NCI-H2227 (cell line): ENCODE results near the gene MFSD6L.

ENCODE experiments used
- DNase-seq: peaks from one replicate; lab custom pipeline; 2025; ENCODE audit not compliant: unreplicated experiment; lab: John Stamatoyannopoulos, UW

Gene MFSD6L

DNA sequence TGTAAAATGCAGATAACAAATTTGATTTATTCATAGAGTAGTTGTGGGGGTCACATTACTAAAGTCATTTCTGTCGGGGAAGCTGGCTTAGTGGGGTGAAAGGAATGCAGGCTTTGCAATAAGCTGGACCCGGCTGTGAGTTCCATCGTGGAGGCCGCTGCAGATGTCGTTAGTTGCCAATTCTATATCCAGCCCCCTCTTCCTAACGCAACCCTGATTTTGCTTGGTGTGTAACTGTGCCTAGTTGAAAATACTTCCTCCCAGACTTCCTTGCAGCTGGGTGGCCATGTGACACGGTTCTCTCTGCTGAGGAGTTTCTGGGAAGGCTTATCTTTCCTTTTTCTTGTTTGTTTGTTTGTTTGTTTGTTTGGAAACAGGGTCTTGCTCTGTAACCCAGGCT lies 4.5 kb downstream of the MFSD6L start:
- DNase-seq, result no peak

GRCh38 chr17:8793649-8794048 lies 5.5 kb downstream of the MFSD6L start:
- no peak for DNase-seq

GRCh38 chr17:8792646-8793045 lies 6.5 kb downstream of the MFSD6L start:
- DNase-seq, result no peak

GRCh38 chr17:8791910-8792270 lies 7.3 kb downstream of the MFSD6L start:
- DNase-seq, result no peak

GRCh38 chr17:8791248-8791909 lies 7.8 kb downstream of the MFSD6L start:
- DNase-seq, result no peak

GRCh38 chr17:8789743-8790142 lies 9.4 kb downstream of the MFSD6L start:
- no peak for DNase-seq

- DNase-seq, result no peak
Measured at GRCh38 chr17:8788998-8789397, 10.2 kb downstream of the MFSD6L start.

- DNase-seq, result peak; percentile 31
Measured at GRCh38 chr17:8785547-8786413, 13.4 kb downstream of the MFSD6L start.

- DNase-seq, result no peak
Measured at GRCh38 chr17:8782176-8782575, 17.0 kb downstream of the MFSD6L start.

DNA sequence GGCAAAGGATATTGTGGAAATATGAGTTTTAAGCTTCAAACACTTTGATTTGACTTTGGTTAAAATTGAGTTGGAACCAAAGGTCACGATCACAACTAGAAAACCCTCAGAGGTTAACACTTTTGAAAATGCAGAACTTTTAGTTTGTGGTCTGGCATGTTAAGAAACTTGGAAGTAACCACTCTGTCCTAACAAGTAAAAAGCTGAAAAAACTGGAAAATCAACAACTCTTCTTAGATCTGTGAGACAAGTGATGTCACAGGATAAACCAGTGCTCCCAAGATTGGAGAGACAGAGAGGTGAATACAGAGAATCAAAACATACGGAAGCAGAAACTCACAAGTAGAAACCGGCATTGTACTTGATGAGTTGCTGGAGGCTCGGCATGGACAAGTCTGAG lies 17.4 kb downstream of the MFSD6L start:
- DNase-seq, result no peak

DNA sequence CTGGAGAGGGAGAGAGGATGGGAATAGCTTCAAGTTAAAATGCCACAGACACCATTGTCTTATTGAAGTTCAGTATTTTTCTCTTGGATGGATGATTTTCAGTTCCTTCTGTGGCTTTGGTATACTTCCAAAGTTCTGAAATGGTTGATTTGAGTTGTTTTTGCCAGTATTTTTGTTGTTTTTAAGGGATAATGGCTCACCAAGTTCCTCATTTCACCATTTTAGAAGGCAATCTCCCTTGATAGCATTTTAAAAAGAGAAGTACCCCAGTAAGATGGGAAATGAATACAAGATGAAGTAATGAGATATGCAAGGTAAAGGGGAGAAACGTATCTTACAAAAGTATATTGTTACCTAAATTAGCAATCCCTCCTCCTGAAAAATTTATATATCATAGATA lies 22.3 kb downstream of the MFSD6L start:
- no peak for DNase-seq

DNA sequence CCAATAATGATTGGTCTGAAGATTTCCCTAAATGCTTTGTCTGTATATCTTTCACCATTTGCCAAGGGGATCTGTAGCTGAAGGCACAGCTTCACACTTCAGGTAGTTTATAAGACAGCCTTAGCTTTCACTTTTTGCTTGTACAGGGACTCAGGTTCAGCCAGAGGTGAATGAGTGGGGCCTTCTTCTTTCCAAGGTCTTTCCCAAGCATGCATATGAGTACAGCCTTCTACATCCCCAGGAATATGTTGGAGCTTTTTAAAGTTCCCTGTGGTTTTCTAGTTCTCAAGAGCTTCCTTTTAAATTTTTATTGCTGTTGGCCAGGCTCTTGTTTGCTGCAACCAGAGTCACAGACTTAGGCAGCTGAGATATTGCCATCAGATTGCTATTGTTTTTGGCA lies 22.9 kb downstream of the MFSD6L start:
- no peak for DNase-seq

DNA sequence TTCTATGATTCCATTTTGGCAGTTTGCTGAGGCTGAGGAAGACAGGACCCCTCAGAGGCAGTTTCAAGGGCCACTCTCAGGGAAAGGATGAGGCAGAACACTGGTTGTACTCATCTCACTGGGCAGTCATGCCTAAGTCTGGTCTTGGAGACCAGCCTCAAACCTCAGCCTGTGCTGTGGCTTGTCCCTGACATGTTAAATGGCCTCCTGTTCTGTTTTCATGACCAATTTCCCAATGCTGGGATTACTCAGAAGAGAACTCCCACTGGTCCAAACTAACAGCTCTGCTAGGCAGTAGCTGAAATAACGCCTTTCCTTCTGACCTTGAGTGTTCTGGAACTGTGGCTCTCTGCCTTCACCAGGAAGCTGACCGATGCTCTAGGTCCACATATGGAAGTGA lies 32.4 kb downstream of the MFSD6L start:
- DNase-seq, result no peak

DNA sequence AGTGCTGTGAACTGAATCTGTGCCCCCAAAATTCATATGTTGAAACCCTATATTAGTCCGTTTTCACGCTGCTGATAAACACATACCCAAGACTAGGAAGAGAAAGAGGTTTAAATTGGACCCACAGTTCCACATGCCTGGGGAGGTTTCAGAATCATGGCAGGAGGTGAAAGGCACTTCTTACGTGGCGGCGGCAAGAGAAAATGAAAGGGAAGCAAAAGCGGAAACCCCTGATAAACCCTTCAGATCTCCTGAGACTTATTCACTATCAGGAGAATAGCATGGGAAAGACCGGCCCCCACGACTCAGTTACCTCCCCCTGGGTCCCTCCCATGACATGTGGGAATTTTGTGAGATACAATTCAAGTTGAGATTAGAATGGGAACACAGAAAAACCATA lies 37.2 kb downstream of the MFSD6L start:
- no peak for DNase-seq

DNA sequence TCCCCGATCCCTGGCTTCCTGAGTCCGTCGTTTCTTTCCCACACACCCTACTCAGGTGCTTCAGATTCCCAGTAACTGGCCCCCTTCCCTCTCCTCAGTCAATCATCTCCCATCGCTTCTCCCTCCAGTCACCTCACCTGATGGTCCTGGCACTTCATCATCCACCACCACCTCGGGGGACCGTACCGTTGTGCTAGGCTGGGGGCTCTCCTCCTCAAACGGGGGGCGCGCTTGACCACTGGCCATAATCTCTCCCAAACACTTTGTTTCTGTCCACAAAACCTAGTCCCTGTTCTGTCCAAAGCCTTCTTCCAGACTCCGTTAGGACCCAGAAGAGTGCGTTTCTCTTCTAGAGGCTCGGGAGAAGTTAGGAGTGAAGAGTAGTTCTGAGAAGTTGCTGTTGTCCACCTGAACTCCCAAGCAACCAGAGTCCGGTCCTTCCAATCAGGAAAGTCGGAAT lies 41.0 kb downstream of the MFSD6L start, which contains the start of gene SPDYE4:
Gene SPDYE4, minus strand, starts transcription at position 410 of the 460 bp plus-strand sequence. Its CDS starts 164 bp downstream, at position 246.
- no peak for DNase-seq

GRCh38 chr17:8757189-8757588 lies 42.0 kb downstream of the MFSD6L start:
- no peak for DNase-seq

GRCh38 chr17:8755590-8756255 lies 43.4 kb downstream of the MFSD6L start:
- DNase-seq, result no peak

DNA sequence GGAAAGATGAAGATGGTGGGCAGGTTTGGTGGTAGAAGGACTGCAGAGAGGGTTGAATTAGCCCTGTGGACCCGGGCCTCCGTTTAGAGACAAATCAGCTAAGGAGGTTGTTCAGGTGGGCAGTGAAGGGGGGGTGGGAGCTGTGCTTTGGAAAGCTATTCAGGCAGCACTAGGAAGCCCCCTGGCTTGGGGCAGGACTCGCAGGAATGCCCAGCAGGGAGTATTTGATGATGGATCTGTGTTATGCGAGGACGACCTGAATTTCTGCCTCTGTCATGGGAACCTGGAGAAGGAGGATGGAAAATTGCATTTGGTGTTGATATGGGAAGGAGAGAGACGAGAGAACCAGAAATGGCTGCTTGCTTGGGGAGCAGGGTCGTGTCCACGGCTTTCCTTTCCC lies 44.3 kb downstream of the MFSD6L start:
- no peak for DNase-seq

DNA sequence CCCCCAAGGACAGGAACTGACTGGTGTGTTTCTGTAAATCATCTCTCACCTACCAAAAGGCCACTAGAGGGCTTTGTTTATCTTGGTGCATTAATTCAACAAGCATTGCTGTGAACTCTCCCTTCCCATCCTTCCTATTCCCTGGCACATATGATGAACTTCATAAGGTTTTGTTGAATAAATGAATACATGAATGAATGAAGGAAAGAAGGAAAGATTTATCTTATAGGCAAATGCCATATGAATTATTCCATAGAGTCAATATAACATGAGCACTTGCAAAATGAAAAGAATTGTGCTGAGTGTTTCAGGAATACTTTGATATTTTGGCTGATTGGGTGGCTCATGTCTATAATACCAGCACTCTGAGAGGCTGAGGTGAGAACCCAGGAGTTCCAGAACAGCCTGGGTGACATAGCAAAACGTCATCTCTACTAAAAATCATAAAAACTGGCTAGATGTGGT lies 45.2 kb downstream of the MFSD6L start:
- DNase-seq, result no peak

DNA sequence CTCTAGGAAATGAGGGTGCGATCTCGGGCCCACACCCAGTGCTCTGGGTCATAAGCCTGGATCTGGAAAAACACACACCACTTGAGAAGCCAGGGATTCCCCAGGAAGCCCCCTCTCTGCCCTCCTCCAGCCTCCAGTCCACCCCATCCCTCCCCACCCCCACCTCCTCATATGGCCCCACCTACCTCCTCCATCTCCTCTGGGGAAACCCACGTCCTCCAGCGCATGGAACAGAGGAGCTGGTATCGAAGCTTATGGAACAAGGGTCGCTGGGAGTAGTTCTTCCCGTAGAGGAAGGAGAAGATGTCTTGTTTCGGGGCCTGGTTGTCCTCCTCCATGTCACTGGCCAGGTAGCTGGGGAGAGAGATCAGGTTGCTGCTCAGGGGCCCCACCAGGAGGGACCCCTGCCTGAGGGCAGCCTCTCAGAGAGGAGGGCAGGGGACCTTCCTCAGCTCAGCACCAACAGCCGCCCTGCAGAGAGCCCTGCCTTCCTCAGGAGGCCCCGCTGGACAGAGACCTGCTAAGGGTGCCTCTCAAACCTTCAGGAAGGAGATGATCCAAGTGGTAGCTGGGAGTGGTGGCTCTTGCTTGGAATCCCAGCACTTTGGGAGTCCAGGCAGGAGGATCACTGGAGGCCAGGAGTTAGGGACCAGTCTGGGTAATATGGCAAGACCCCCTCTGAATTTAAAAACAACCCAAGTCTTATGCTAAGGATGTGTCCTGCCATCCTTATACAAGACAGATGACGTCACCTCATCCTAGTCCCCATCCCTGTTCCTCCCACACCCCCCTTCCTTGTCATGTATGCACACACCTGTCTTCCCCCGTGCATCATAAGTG lies 45.8 kb downstream of the MFSD6L start:
- DNase-seq, result no peak

- no peak for DNase-seq
Measured at GRCh38 chr17:8749616-8750015, 49.5 kb downstream of the MFSD6L start.
